K562 treated with DMSO at 1 percent for 24 hours (cell line): ENCODE measurements around the gene LRRC37B. TPM values are rescaled to one million over a fixed set of nuclear protein-coding genes. Genes with fewer than 3 reads are reported as not detected.

Experiments
- total RNA-seq: library from RNA; unstranded; fragments of 300-600 nt; gene quantifications from 2 replicates; pipeline ENCODE4 v1.2.3, GENCODE V29; 2022; ENCODE audit warnings: low read depth; ENCODE audit not compliant: insufficient read depth

LRRC37B gene
- 12.1 and 14.0 TPM in 2 replicates for total RNA-seq

DNA sequence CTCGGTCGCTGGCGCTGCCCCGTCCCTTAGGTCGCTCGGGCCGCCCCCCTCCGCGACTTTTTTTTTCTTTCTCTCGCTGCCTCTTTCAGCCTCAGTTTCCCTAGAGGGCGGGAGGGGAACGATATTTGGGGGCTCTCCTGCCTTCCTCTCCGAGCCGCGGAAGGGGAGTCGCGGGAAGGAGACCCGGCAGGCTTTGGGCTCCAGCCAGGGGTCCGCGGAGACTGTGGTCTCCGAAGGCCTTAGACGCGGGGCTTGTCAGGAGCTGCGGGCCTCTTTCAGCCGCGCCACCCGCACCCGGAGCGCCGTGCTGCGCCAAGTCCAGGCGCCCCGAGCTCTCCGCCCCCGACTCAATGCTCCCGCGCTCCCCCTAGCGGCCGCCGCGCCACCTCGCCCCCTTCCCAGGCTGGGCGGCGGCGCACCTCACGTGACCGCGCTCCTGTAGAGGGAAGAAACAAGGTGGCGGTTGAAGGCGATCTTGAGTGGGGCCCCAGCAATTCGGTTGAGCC is at the start of gene LRRC37B:
LRRC37B (plus strand) TSS at position 427 of the 506 bp plus-strand sequence. CDS start 14,010 bp downstream, outside the sequence.

Other genes starting within 250 kb of the LRRC37B start
- 63.0 and 64.8 TPM in 2 replicates for gene COPRS, start 148.1 kb upstream of the LRRC37B start, total RNA-seq
- gene UTP6, start 105.7 kb upstream of the LRRC37B start, total RNA-seq = 28.1 and 32.6 TPM in 2 replicates
- 15.6 and 20.6 TPM in 2 replicates for gene SUZ12, start 70.4 kb upstream of the LRRC37B start, total RNA-seq
- gene RHOT1, start 135.1 kb downstream of the LRRC37B start, total RNA-seq = 18.9 and 21.3 TPM in 2 replicates